HCT116 (cell line): Measurements from ENCODE around the gene HPDL. TPM values are rescaled to one million over a fixed set of nuclear protein-coding genes. Genes with fewer than 3 reads are reported as not detected.

Experiments used
- ATAC-seq: fragments of 200-7000 bp; cut with Tn5 transposase; 2 replicates; pipeline ENCODE4 v1.9.1; 2020; ENCODE audit warnings: mild to moderate bottlenecking, moderate library complexity
- BruUV-seq: library from RNA; stranded (reverse); fragments of 400-500 nt; replicated peaks from 2 replicates; lab custom pipeline; 2021; lab: Mats Ljungman, UMichigan
- CTCF ChIA-PET: fragments of 300-600 bp; sonication (Branson Sonifier 250); formaldehyde crosslinking; loops from one replicate; lab custom pipeline; 2021; ENCODE audit warnings: antibody characterized with exemption; lab: Charles Lee
- POLR2A ChIA-PET: fragments of 300-600, 350-600 bp; sonication (Branson Sonifier 250); formaldehyde crosslinking; loops from one replicate; lab custom pipeline; 2021; ENCODE audit warnings: antibody characterized with exemption; lab: Charles Lee
- RAD21 ChIA-PET, 2 experiments: fragments of 300-600 bp; sonication (Branson Sonifier 250); formaldehyde crosslinking; loops; one replicate each; lab custom pipeline; 2023; ENCODE audit warnings: low total read pairs in 2 of 2; ENCODE audit not compliant: uncharacterized antibody in 2 of 2, unreplicated experiment in 2 of 2, low non-redundant PET in 1 of 2; lab: Charles Lee
- DNase-seq: peaks from one replicate; pipeline ENCODE4 v3.0.0-alpha.2; 2010; ENCODE audit warnings: low read depth, low spot score
- H2AFZ ChIP-seq: fragments of 200-600 bp; shearing (Covaris generic), sonication (generic); 2 replicates; pipeline ENCODE4 v1.6.1; 2017; ENCODE audit warnings: low read depth, mixed run types, mixed read lengths, antibody characterized with exemption, low read length; ENCODE audit not compliant: poor library complexity, severe bottlenecking
- H3K27ac ChIP-seq: 2 replicates; pipeline ENCODE4 v1.5.1; 2012; ENCODE audit warnings: low read depth, low read length
- H3K27me3 ChIP-seq: fragments of 200-600 bp; sonication (generic); 2 replicates; pipeline ENCODE4 v1.6.1; 2016; ENCODE audit warnings: mixed run types, low read length, mixed read lengths; ENCODE audit not compliant: insufficient read depth
- H3K36me3 ChIP-seq, 2 experiments: fragments of 200-500 bp in 1 of 2; fragments of 200-600 bp in 1 of 2; sonication (Bioruptor generic) in 1 of 2; sonication (generic) in 1 of 2; 2 replicates each; pipeline versions ENCODE4 v1.5.1 to v1.6.1; 2014 to 2016; ENCODE audit warnings: low read length in 2 of 2, inconsistent platforms in 1 of 2, mixed read lengths in 1 of 2, mixed run types in 1 of 2; ENCODE audit not compliant: insufficient read depth in 2 of 2, control insufficient read depth in 1 of 2
- H3K4me1 ChIP-seq, 2 experiments: fragments of 200-600 bp in 1 of 2; sonication (generic) in 1 of 2; 2 replicates each; pipeline versions ENCODE4 v1.5.1 to v1.6.1; 2012 to 2017; ENCODE audit warnings: low read length in 2 of 2, inconsistent platforms in 1 of 2, mild to moderate bottlenecking in 1 of 2, mixed read lengths in 1 of 2, mixed run types in 1 of 2, moderate library complexity in 1 of 2; ENCODE audit not compliant: insufficient read depth in 2 of 2, control insufficient read depth in 1 of 2
- H3K4me2 ChIP-seq: fragments of 200-600 bp; sonication (generic); 2 replicates; pipeline ENCODE4 v1.6.1; 2017; ENCODE audit warnings: mixed run types, low read length, mixed read lengths
- H3K4me3 ChIP-seq, 2 experiments: fragments of 200-600 bp in 1 of 2; sonication (generic) in 1 of 2; replicated peaks in 1 of 2; 2 replicates each; pipeline ENCODE4 v1.5.1; 2011 to 2016; ENCODE audit warnings: low read length in 2 of 2, control low read depth in 1 of 2, low read depth in 1 of 2, mild to moderate bottlenecking in 1 of 2, mixed read lengths in 1 of 2, mixed run types in 1 of 2
- H3K79me2 ChIP-seq: fragments of 200-600 bp; sonication (generic); 2 replicates; pipeline ENCODE4 v1.6.1; 2017; ENCODE audit warnings: mild to moderate bottlenecking, mixed run types, low read length, moderate library complexity, mixed read lengths; ENCODE audit not compliant: insufficient read depth
- H3K9ac ChIP-seq: fragments of 200-600 bp; sonication (generic); 2 replicates; pipeline ENCODE4 v1.6.1; 2016; ENCODE audit warnings: low read length, mixed read lengths
- H3K9me2 ChIP-seq: fragments of 200-600 bp; sonication (generic), shearing (Covaris generic); 2 replicates; pipeline ENCODE4 v1.6.1; 2017; ENCODE audit warnings: mixed run types, mild to moderate bottlenecking, moderate library complexity; ENCODE audit not compliant: insufficient read depth
- H3K9me3 ChIP-seq, 2 experiments: fragments of 200-500 bp in 1 of 2; fragments of 200-600 bp in 1 of 2; sonication (Bioruptor generic) in 1 of 2; sonication (generic) in 1 of 2; 2 replicates each; pipeline ENCODE4 v1.6.1; 2014 to 2017; ENCODE audit warnings: low read length in 2 of 2, mixed read lengths in 2 of 2, inconsistent platforms in 1 of 2, low read depth in 1 of 2, mild to moderate bottlenecking in 1 of 2, mixed run types in 1 of 2, moderate library complexity in 1 of 2; ENCODE audit not compliant: control insufficient read depth in 1 of 2, insufficient read depth in 1 of 2
- H4K20me1 ChIP-seq: fragments of 200-600 bp; sonication (generic), shearing (Covaris generic); 2 replicates; pipeline ENCODE4 v1.6.1; 2017; ENCODE audit warnings: mixed run types, mild to moderate bottlenecking, moderate library complexity; ENCODE audit not compliant: insufficient read depth
- ATF3 ChIP-seq: IDR thresholded peaks from 2 replicates; pipeline ENCODE4 v1.6.1; 2012
- CBX3 ChIP-seq: IDR thresholded peaks from 2 replicates; pipeline ENCODE4 v1.6.1; 2012; ENCODE audit warnings: low read depth
- CEBPB ChIP-seq: IDR thresholded peaks from 2 replicates; pipeline ENCODE4 v1.6.1; 2012; ENCODE audit warnings: low read depth
- EGR1 ChIP-seq: IDR thresholded peaks from 2 replicates; pipeline ENCODE4 v1.6.1; 2012; ENCODE audit warnings: low read depth
- ELF1 ChIP-seq: IDR thresholded peaks from 2 replicates; pipeline ENCODE4 v1.6.1; 2012; ENCODE audit warnings: low read depth, borderline replicate concordance
- JUND ChIP-seq: IDR thresholded peaks from 2 replicates; pipeline ENCODE4 v1.6.1; 2012
- POLR2A ChIP-seq: IDR thresholded peaks from 2 replicates; pipeline ENCODE4 v1.7.0; 2011; ENCODE audit warnings: borderline replicate concordance; ENCODE audit not compliant: insufficient read depth, insufficient read length; ENCODE audit errors: extremely low read depth
- RAD21 ChIP-seq: IDR thresholded peaks from 2 replicates; pipeline ENCODE4 v1.6.1; 2012; ENCODE audit warnings: low read depth, mild to moderate bottlenecking
- SRF ChIP-seq: IDR thresholded peaks from 2 replicates; pipeline ENCODE4 v1.6.1; 2012; ENCODE audit warnings: low read depth
- ZBTB33 ChIP-seq: IDR thresholded peaks from 2 replicates; pipeline ENCODE4 v1.6.1; 2011; ENCODE audit warnings: mild to moderate bottlenecking, low read length, moderate library complexity; ENCODE audit not compliant: insufficient replicate concordance; ENCODE audit errors: extremely low read depth
- intact Hi-C: fragments of 100-400 bp; cut with micrococcal nuclease; formaldehyde crosslinking; loops from 2 replicates; pipeline ENCODE4 v1.10.0; 2022
- total RNA-seq: library from RNA; stranded (reverse); gene quantifications from one replicate; pipeline ENCODE4 v1.2.1, GENCODE V29; 2021; ENCODE audit not compliant: unreplicated experiment

Gene HPDL
- total RNA-seq, 1 experiment from 2014 or later = not detected

- no TSS peak for BruUV-seq
- no peaks in the 10 kb centered on the region for H3K79me2 ChIP-seq
- H3K4me3 ChIP-seq = no peak overlapping the region
- ATAC-seq = no peak
- no peaks in the 10 kb centered on the region for H4K20me1 ChIP-seq
- ChIA-PET POLR2A (no interaction called here), RAD21 (no interaction called here), CTCF (no interaction called here)
- no peak overlapping the region for H3K9ac ChIP-seq
- H3K9me2 ChIP-seq = no peaks in the 10 kb centered on the region
- intact Hi-C loops = no loop called here
- TF ChIP-seq EGR1 (no peak), ATF3 (no peak), ZBTB33 (no peak), RAD21 (no peak), ELF1 (no peak), CEBPB (no peak)
- no peak for DNase-seq
- no peak overlapping the region for H2AFZ ChIP-seq
- no peak overlapping the region for H3K4me2 ChIP-seq
- no peak overlapping the region for H3K27ac ChIP-seq
- H3K27me3 ChIP-seq = no peaks in the 10 kb centered on the region
- H3K4me1 ChIP-seq = peaks cover 0 to 7% of the 10 kb centered on the region in 2 experiments; a peak in 2 of 4 replicates
- no peaks in the 10 kb centered on the region for H3K9me3 ChIP-seq
- H3K36me3 ChIP-seq = peaks cover 0 to 5% of the 10 kb centered on the region in 2 experiments; a peak in 1 of 4 replicates
Observed at GRCh38 chr1:45328680-45329079, 2.0 kb downstream of the HPDL start.

- TF ChIP-seq POLR2A (no peak), JUND (no peak), CBX3 (no peak), EGR1 (no peak), SRF (no peak), CEBPB (no peak)
- no peaks in the 10 kb centered on the region for H3K79me2 ChIP-seq
- no peaks in the 10 kb centered on the region for H3K27me3 ChIP-seq
- no peak overlapping the region for H3K27ac ChIP-seq
- no peak overlapping the region for H3K4me3 ChIP-seq
- H3K9ac ChIP-seq = no peak overlapping the region
- ChIA-PET POLR2A (interaction anchor here (0.7 kb wide), 1 partner anchor 189 kb away, joined by 4 read pairs; no protein-coding TSS in a partner anchor), RAD21 (no interaction called here), CTCF (no interaction called here)
- no peak for DNase-seq
- H3K36me3 ChIP-seq = peaks cover 0 to 5% of the 10 kb centered on the region in 2 experiments; a peak in 1 of 4 replicates
- no TSS peak for BruUV-seq
- intact Hi-C loops = no loop called here
- ATAC-seq = no peak; the same call in 1 of the 2 replicates
- H2AFZ ChIP-seq = no peak overlapping the region
- H3K4me2 ChIP-seq = no peak overlapping the region
- no peaks in the 10 kb centered on the region for H3K9me3 ChIP-seq
- H4K20me1 ChIP-seq = no peaks in the 10 kb centered on the region
- no peaks in the 10 kb centered on the region for H3K9me2 ChIP-seq
- H3K4me1 ChIP-seq = peaks cover 0 to 7% of the 10 kb centered on the region in 2 experiments; a peak in 2 of 4 replicates
Observed at GRCh38 chr1:45329445-45329844, 2.8 kb downstream of the HPDL start.
